GM18505 (cell line): Measurements from ENCODE around the gene METTL16.

Source experiments
- ATAC-seq: cut with Tn5 transposase; IDR thresholded peaks from one replicate; pipeline ENCODE4 v1.9.1; 2021; ENCODE audit not compliant: unreplicated experiment
- POLR2A ChIP-seq: IDR thresholded peaks from 4 replicates; pipeline ENCODE4 v1.6.1; 2011; ENCODE audit warnings: borderline replicate concordance; ENCODE audit not compliant: insufficient read depth, insufficient read length; ENCODE audit errors: extremely low read depth

METTL16 gene

DNA sequence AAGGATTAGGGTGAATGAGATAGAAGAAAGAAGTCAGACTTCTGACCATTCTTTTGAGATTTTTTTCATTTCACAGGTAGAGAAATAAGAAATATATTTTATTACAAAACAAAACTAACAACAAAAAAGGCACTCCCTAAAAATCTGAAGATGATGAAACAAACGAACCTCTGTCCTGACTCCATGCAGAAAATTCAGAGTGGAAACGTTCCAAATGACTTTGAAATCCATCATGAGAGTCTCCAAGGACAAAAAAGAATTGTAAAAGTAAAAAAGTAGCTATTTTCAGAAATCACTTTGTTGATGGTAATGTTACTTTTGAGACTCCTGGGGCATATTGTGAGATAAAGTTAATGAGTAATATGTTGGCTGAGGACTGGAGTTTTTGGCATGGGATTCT is 84.5 kb downstream of the METTL16 start:
- ATAC-seq, result no peak
- TF ChIP-seq POLR2A, result no peak

GRCh38 chr17:2423271-2423670 is 88.4 kb downstream of the METTL16 start:
- no peak for TF ChIP-seq POLR2A
- no peak for ATAC-seq

- ATAC-seq, result no peak
- no peak for TF ChIP-seq POLR2A
Measured at GRCh38 chr17:2421315-2422147, 90.2 kb downstream of the METTL16 start.

GRCh38 chr17:2420176-2420575 is 91.5 kb downstream of the METTL16 start:
- TF ChIP-seq POLR2A, result no peak
- no peak for ATAC-seq

DNA sequence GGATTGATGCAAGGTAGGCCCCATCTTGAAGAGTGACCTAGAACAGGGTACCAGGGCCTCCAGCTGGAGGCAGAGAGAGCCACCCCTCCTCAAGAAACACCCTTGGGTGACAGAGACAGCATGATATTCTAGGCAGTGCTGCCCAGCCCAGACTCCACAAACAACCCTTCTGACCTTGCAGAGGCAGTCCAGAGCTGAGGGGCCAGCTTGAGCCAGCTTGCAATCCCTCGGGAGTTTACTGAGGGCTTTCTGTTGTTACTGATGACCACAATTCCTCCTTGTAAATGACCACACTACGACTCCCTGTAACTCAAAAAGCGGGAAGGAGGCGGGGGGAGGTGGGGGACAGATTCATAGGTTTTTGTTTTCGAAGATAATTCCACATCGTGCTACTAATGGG is 92.2 kb downstream of the METTL16 start:
- no peak for TF ChIP-seq POLR2A
- ATAC-seq, result no peak

GRCh38 chr17:2418572-2418971 is 93.1 kb downstream of the METTL16 start:
- TF ChIP-seq POLR2A, result no peak
- ATAC-seq, result no peak

- no peak for TF ChIP-seq POLR2A
- no peak for ATAC-seq
Measured at GRCh38 chr17:2416010-2416734, 95.5 kb downstream of the METTL16 start.

- no peak for TF ChIP-seq POLR2A
- ATAC-seq, result no peak
Measured at GRCh38 chr17:2415081-2415480, 96.6 kb downstream of the METTL16 start.

DNA sequence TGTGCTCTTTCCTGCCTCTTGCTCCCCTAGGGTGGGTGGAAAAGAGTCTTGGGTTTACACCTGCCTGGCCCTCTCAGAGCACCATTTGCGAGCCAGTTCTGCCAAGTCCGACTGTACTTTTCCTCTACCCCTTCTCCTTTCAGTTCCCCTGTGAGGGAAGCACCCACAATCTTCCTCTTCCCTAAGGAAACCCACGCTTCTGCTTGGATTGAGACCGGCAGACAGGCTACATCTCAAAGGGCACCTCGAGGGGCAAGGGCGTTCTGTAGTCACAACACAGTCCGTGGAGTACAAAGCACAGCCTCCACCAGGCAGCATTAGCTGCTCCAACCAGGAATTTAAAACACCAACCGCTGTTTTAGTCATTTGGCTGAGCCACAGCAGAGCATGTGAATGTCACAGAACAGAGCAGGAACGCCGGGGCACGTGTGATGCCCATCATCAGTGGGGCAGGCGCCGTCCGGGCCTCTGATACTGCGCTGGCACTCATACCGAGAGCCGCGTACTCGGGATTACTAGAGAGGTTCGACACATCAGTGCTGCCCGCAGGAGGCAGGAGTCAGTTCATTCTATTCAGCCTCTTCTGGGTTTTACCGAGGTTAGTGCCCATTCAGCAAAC is 97.1 kb downstream of the METTL16 start:
- no peak for TF ChIP-seq POLR2A
- no peak for ATAC-seq

DNA sequence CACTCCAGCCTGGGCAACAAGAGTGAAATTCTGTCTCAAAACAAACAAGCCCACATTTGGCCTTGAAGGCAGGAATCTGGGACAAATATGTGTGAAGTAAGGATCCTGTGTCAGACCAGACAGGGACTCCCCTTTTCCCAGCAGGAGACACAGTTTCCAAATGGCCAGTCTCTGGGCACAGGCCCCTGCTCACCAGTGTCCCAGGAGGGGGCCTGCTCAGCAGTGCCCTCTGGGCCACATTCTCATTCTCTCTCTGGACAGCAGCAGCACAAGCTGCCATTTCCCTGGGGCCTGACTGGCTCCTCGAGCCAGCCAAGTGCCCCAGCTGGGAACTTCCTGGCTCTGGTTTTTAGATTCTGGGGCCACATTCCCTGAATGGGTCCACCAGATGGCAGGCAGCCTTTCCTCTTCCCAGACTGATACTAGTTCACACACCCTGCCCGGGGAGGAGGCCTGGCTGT is 99.1 kb downstream of the METTL16 start:
- no peak for ATAC-seq
- no peak for TF ChIP-seq POLR2A

DNA sequence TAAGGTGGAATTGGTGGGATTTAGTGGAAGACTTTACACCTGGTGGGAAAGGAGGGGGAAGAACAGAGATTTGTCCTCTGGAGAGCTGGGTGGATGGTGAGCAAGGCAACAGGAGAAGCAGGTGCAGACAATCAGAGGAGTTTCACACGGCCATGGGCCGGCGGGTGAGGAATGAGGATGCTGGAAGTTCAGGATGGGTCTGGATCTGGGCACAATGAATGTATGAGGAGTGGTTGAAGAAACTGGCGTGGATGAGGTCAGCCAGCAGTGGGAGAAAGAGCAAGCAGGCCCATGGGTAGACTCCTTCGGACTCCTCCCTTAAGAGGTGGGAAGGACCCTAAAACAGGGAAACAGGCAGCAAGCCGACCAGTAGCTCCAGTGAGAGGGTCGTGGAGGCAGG is 100.7 kb downstream of the METTL16 start:
- no peak for TF ChIP-seq POLR2A
- no peak for ATAC-seq

- ATAC-seq, result no peak
- no peak for TF ChIP-seq POLR2A
Measured at GRCh38 chr17:2406903-2407790, 104.5 kb downstream of the METTL16 start.
